GM23338 (cell line): ENCODE data around the gene DNASE1L1. TPM values are rescaled to one million over a fixed set of nuclear protein-coding genes. Genes with fewer than 3 reads are reported as not detected.

Source experiments
- ATAC-seq: fragments of 200-7000 bp; cut with Tn5 transposase; 3 replicates; pipeline ENCODE4 v1.9.1; 2020
- DNase-seq: peaks from one replicate; pipeline ENCODE4 v3.0.0-alpha.2; 2015; ENCODE audit warnings: low spot score
- H2AFZ ChIP-seq: fragments of 200-600 bp; sonication (generic); 2 replicates; pipeline ENCODE4 v1.8.0; 2016; ENCODE audit warnings: antibody characterized with exemption, mild to moderate bottlenecking, moderate library complexity
- H3F3A ChIP-seq: fragments of 200-600 bp; sonication (generic); replicated peaks from 2 replicates; pipeline ENCODE4 v1.8.0; 2017; ENCODE audit warnings: antibody characterized with exemption, mixed run types, low read depth
- H3K27ac ChIP-seq: fragments of 200-600 bp; sonication (generic); 2 replicates; pipeline ENCODE4 v1.6.1; 2016; ENCODE audit warnings: low read depth
- H3K27me3 ChIP-seq: fragments of 200-600 bp; sonication (generic); 2 replicates; pipeline ENCODE4 v1.8.0; 2016; ENCODE audit warnings: mild to moderate bottlenecking, mixed run types, moderate library complexity; ENCODE audit not compliant: insufficient read depth
- H3K36me3 ChIP-seq: fragments of 200-600 bp; sonication (generic); 2 replicates; pipeline ENCODE4 v1.8.0; 2016; ENCODE audit warnings: mild to moderate bottlenecking; ENCODE audit not compliant: insufficient read depth
- H3K4me1 ChIP-seq: fragments of 200-600 bp; sonication (generic); 2 replicates; pipeline ENCODE4 v1.8.0; 2016; ENCODE audit warnings: mild to moderate bottlenecking, moderate library complexity; ENCODE audit not compliant: insufficient read depth
- H3K4me2 ChIP-seq: fragments of 200-600 bp; sonication (generic); 2 replicates; pipeline ENCODE4 v1.7.1; 2017; ENCODE audit warnings: mixed run types
- H3K4me3 ChIP-seq: fragments of 200-600 bp; sonication (generic); 2 replicates; pipeline ENCODE4 v1.6.1; 2016; ENCODE audit warnings: mixed run types
- H3K79me2 ChIP-seq: fragments of 200-600 bp; sonication (generic); replicated peaks from 2 replicates; pipeline ENCODE4 v1.8.0; 2017; ENCODE audit warnings: mild to moderate bottlenecking; ENCODE audit not compliant: insufficient read depth
- H3K9me2 ChIP-seq: fragments of 200-600 bp; sonication (generic); 2 replicates; pipeline ENCODE4 v1.8.0; 2017; ENCODE audit not compliant: insufficient read depth
- H4K20me1 ChIP-seq: fragments of 200-600 bp; sonication (generic); replicated peaks from 2 replicates; pipeline ENCODE4 v1.8.0; 2017; ENCODE audit warnings: mild to moderate bottlenecking; ENCODE audit not compliant: insufficient read depth
- H3K27ac Mint-ChIP-seq: 2 replicates; pipeline ENCODE4 v1.8.0; 2020; ENCODE audit warnings: inconsistent platforms, mild to moderate bottlenecking, moderate library complexity, mixed read lengths
- H3K27me3 Mint-ChIP-seq: 3 replicates; pipeline ENCODE4 v1.8.0; 2022; ENCODE audit warnings: low read depth, mild to moderate bottlenecking, moderate library complexity, mixed read lengths, inconsistent platforms; ENCODE audit not compliant: insufficient read depth, poor library complexity
- H3K36me3 Mint-ChIP-seq: 3 replicates; pipeline ENCODE4 v1.8.0; 2021; ENCODE audit warnings: low read depth, mild to moderate bottlenecking, inconsistent platforms, moderate library complexity, mixed read lengths
- H3K4me1 Mint-ChIP-seq: 3 replicates; pipeline ENCODE4 v1.8.0; 2020; ENCODE audit warnings: mild to moderate bottlenecking, inconsistent platforms, mixed read lengths
- H3K4me3 Mint-ChIP-seq: 3 replicates; pipeline ENCODE4 v1.8.0; 2021; ENCODE audit warnings: moderate library complexity, mild to moderate bottlenecking, inconsistent platforms, mixed read lengths
- H3K9me3 Mint-ChIP-seq: 3 replicates; pipeline ENCODE4 v1.8.0; 2020; ENCODE audit warnings: moderate library complexity, mild to moderate bottlenecking, inconsistent platforms, mixed read lengths
- CTCF ChIP-seq, 2 experiments: fragments of 200-600 bp in 1 of 2; sonication (generic) in 1 of 2; conservative IDR thresholded peaks; 2 replicates each; pipeline versions ENCODE4 v1.5.1 to v1.6.1; 2016 to 2017; ENCODE audit warnings: antibody characterized with exemption in 2 of 2, low read depth in 2 of 2, mild to moderate bottlenecking in 2 of 2, moderate library complexity in 1 of 2
- ETS1 ChIP-seq: IDR thresholded peaks from 2 replicates; pipeline ENCODE4 v1.6.1; 2016; ENCODE audit warnings: antibody characterized with exemption
- EZH2 ChIP-seq: fragments of 200-600 bp; sonication (generic); IDR thresholded peaks from one replicate; pipeline ENCODE4 v1.8.0; 2017; ENCODE audit warnings: antibody characterized with exemption, mild to moderate bottlenecking, low read depth; ENCODE audit not compliant: unreplicated experiment
- EZH2phosphoT487 ChIP-seq: fragments of 200-600 bp; sonication (generic); IDR thresholded peaks from one replicate; pipeline ENCODE4 v1.8.1; 2018; ENCODE audit warnings: antibody characterized with exemption; ENCODE audit not compliant: unreplicated experiment
- REST ChIP-seq: IDR thresholded peaks from one replicate; pipeline ENCODE4 v1.6.1; 2018; ENCODE audit warnings: antibody characterized with exemption; ENCODE audit not compliant: unreplicated experiment
- STAT1 ChIP-seq: IDR thresholded peaks from one replicate; pipeline ENCODE4 v1.6.1; 2016; ENCODE audit warnings: antibody characterized with exemption; ENCODE audit not compliant: unreplicated experiment
- polyA plus RNA-seq: library from polyadenylated mRNA; unstranded; fragments of >200 nt; fragmentation: Nextera tagmentation; extraction: Ambion mirVana; gene quantifications from 2 replicates; pipeline ENCODE4 v1.2.1, GENCODE V29; 2016
- total RNA-seq: library from RNA; depleted of rRNA; stranded (reverse); fragments of >200 nt; shearing (Covaris generic); gene quantifications from 2 replicates; pipeline ENCODE4 v1.2.3, GENCODE V29; 2014

The DNASE1L1 gene
- total and polyA plus RNA-seq, 2 experiments from 2014 or later = 3.3 to 16.1 TPM

GRCh38 chrX:154384284-154384892 is 24.7 kb downstream of the DNASE1L1 start:
- Histone ChIP-seq H2AFZ (no peak overlapping the region), H3K4me3 (no peak overlapping the region), H4K20me1 (no peaks in the 10 kb centered on the region), H3K4me2 (no peak overlapping the region), H3K4me1 (0 out of 2 replicates have a peak, but pooled peaks cover 4% of the 10 kb centered on the region), H3K9me2 (no peaks in the 10 kb centered on the region), H3K27ac (no peak overlapping the region), H3K36me3 (no peaks in the 10 kb centered on the region), H3K27me3 (no peaks in the 10 kb centered on the region), H3F3A (no peaks in the 10 kb centered on the region), H3K79me2 (peaks cover 10% of the 10 kb centered on the region)
- H3K9me3 Mint-ChIP-seq = no peaks in the 10 kb centered on the region
- H3K4me3 Mint-ChIP-seq = no peak overlapping the region
- H3K36me3 Mint-ChIP-seq = peaks cover 20% of the 10 kb centered on the region
- peaks cover 9% of the 10 kb centered on the region for H3K27me3 Mint-ChIP-seq
- H3K4me1 Mint-ChIP-seq = peaks cover 18% of the 10 kb centered on the region
- ATAC-seq = no peak
- no peak for DNase-seq
- TF ChIP-seq CTCF (conservative IDR thresholded peaks at IDR 0.05; ENCODE audit: low read depth in 2 of 2) (peak in 1 of 2 experiments; percentile 28; a peak in 2 of 4 replicates), ETS1 (no peak), REST (no peak)
- no peak overlapping the region for H3K27ac Mint-ChIP-seq

- Mint-ChIP-seq H3K4me3 (no peak overlapping the region), H3K27ac (no peak overlapping the region)
- H4K20me1 ChIP-seq = no peaks in the 10 kb centered on the region
- TF ChIP-seq EZH2phosphoT487 (no peak), STAT1 (no peak), EZH2 (no peak), REST (no peak)
Measured at GRCh38 chrX:154383359-154384283, 25.4 kb downstream of the DNASE1L1 start.

More at GRCh38 chrX:154383359-154384283, 25.4 kb downstream of the DNASE1L1 start:
- Histone ChIP-seq H3F3A (no peaks in the 10 kb centered on the region), H3K27me3 (no peaks in the 10 kb centered on the region), H3K4me1 (0 out of 2 replicates have a peak, but pooled peaks cover 4% of the 10 kb centered on the region), H3K4me2 (no peak overlapping the region), H3K9me2 (no peaks in the 10 kb centered on the region), H3K27ac (no peak overlapping the region), H3K79me2 (peaks cover 11% of the 10 kb centered on the region), H3K4me3 (no peak overlapping the region), H3K36me3 (no peaks in the 10 kb centered on the region), H2AFZ (no peak overlapping the region)
- peaks cover 9% of the 10 kb centered on the region for H3K27me3 Mint-ChIP-seq
- no peaks in the 10 kb centered on the region for H3K9me3 Mint-ChIP-seq
- DNase-seq (no peak), ATAC-seq (no peak)
- H3K4me1 Mint-ChIP-seq = peaks cover 18% of the 10 kb centered on the region
- H3K36me3 Mint-ChIP-seq = peaks cover 20% of the 10 kb centered on the region
